ENCODE data around the gene CAMK2D.

CAMK2D gene

GRCh38 chr4:113509851-113510250 is 251.7 kb downstream of the CAMK2D start:
- DNase-seq = no peak

DNA sequence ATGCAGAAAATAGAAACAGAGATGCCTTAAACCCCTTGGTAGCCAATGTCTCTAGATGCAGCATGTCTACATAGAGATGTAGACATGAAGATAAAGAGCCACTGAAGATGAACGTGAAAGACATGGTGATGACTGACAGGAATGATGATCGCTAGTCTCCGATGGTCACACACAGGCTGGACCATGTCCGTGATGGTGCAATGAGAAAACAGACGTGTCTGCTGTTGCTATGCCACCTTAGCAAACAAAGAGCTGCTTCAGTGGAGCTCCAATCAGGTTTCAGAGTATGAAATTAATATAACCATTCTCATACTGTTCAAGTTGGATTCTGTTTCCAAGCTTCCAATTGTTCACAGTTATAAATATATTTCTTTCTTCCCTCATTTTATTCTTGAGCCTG is 256.5 kb downstream of the CAMK2D start:
- no peak for DNase-seq

- peak; percentile 56 to 60 for DNase-seq
Measured at GRCh38 chr4:113504422-113504821, 257.1 kb downstream of the CAMK2D start.

DNA sequence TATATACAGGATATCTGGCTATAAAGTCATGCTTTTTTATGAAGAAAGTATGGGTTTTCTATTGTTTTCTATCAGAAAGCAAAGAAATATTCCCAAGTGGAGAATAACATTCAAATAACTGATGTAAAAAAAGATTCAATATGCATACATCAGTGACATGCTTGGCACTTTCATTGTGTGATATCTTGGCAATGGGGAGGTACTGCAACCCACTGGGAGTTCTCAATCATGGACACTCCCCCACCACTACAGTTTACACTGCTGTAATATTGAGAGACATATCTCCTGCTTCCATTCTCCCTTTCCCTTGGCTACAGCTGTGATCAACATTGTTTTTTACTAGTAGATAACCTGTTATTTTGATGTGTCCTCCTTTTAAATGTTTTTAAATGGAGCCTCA is 257.8 kb downstream of the CAMK2D start:
- no peak for DNase-seq

GRCh38 chr4:113502906-113503305 is 258.6 kb downstream of the CAMK2D start:
- no peak for DNase-seq

DNA sequence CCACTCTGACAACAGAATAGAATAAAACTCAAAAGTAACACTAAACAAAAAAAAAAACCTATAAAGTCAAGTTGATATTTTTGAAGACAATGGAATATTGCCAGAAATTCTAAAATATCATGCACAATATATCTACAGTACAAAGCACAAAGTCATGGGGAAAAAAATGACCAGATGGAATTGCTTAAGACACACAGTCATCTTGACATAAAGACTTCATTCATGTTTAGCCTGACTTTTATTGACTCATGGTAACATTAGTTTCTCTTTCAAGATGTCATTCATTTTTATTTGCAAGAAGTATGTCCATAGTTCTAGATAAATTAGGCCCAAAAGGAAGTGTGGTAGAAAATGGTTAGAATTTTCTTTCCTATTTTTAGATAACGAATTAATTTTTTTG is 259.1 kb downstream of the CAMK2D start:
- no peak for DNase-seq

GRCh38 chr4:113500424-113500823 is 261.1 kb downstream of the CAMK2D start:
- DNase-seq = no peak

DNA sequence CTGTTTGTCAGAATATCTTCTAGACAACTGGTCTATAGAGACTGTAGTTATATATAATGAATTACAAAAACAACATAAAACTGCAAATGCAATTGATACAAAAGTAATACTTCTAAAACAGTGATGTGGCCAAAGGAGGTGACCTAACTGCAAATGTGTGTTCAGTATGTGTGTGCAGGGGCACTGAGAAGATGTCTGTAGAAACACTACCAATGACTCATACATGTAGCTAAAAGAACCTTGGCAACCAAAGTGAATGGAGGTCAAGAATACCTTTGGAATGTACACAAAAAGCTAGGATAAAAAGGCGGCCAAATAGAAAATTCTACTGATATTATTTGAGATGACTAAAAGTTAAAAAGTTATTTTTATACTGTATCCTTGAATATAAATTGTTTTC is 261.8 kb downstream of the CAMK2D start:
- no peak for DNase-seq

- no peak for DNase-seq
Measured at GRCh38 chr4:113499166-113499565, 262.4 kb downstream of the CAMK2D start.

DNA sequence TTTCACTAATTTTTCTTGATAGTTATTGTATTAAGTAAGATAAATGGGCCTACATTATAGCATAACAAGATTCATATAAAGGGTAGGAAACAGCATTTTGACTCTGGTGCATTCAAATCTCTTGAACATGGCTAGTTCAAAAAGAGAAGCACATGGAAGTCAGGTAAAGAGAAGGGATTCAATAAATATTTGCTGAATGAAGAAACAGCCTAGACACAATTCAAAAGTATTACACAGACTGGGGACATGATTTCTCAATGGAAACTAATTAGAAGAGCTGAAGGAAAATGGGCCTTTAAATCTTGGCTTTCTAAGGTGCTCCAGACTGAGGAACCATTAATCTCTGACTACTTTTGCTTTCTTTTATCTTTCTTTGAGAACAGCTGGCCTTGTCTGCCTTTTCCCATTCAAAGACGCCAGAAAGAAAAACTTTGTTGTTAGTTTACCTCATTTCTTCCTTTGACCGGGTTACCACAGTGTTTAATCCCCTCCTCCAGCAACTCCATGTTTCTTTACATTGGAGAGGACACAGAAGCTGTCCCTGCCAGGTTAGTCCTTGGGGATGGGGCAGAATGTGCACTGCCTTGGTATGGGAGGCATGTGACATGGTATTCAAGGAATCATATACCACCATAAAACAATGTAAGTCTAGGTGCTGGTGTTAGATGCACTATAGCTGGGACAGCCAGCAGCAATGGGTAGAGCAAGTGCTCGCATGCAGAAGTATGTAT is 264.2 kb downstream of the CAMK2D start:
- DNase-seq = no peak

GRCh38 chr4:113496698-113497097 is 264.8 kb downstream of the CAMK2D start:
- no peak for DNase-seq

DNA sequence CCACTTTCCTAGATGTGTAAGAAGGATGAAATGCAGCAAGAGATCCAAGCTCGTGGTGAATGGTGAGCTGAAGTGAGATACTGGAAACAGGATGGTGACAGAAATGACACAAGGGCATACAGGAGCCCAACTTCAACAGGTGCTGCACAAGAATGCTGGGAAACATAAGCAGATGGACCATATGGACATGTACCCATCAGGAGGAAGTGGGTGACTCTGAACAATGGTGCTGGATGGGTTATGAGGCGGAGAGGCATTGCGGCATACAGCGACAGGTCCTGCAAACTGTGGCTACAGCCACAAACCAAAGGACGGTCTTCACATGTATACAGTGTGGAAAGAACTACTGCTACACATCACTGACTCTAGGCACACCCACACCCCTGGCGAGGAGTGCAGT is 265.7 kb downstream of the CAMK2D start:
- no peak for DNase-seq

DNA sequence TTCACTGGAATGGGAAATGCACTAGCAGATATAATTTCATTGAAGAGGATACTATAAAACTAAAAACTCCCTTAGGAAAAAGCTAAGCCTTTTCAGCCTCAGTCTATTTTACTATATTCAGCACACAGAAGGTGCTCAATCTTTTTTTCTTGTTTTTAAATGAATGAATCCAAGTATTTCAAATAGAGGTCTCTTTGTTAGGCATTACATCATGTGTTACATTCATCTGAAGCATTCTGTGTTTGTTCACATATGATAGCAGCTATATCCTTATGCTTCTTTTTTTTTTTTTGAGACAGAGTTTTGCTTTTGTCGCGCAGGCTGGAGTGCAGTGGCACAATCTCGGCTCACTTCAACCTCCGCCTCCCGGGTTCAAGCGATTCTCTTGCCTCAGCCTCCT is 278.4 kb downstream of the CAMK2D start:
- no peak for DNase-seq

DNA sequence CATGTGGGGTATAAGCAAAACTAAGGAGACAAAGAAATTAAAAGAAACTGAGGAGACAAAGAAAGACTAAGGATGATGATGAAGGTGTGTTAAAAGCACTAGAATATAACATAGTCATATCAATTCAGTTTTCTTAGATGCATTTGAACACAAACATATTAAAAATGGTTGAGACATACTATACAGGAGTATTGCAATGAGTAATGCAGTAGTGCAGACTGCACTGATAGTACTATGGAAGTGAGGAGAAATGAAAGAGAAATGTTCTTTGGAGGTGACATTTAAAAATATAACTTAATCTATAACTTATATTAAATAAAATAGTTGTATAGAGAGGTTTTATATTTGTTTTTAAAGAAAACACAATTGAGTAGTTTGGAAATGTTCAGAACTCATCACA is 279.2 kb downstream of the CAMK2D start:
- no peak for DNase-seq

DNA sequence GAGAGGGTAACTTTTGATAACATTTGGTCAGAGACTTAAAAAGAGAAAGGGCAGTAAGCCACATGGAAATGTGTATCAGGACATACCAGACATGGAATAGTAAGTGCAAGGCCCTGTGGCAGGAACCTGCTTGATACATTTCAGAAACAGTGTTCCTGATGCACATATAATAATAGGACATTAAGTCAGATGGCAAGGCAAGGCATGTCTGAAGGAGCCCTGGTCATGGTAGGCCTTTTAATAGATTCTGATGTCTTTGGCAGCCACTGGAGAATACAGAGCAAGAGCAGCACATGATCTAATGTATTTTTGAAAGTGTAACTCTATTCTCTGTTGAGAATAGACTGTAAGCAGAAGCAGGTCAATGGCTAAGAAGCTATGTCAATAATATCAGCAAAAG is 279.7 kb downstream of the CAMK2D start:
- no peak for DNase-seq

DNA sequence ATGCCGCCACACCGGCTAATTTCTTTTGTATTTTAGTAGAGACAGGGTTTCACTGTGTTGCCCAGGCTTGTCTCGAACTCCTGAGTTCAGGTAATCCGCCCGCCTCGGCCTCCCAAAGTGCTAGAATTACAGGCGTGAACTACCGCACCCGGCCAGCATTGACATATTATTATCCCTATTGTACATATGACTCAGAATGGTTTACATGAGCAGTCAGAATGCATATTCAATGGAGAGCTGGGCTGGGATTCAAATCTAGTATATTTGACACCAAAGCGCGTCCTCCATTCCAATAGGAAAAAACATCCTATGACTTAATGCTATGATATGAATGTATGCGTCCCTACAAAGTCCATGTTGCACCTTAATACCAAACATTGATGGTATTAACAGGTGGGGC is 281.4 kb downstream of the CAMK2D start:
- DNase-seq = no peak

DNA sequence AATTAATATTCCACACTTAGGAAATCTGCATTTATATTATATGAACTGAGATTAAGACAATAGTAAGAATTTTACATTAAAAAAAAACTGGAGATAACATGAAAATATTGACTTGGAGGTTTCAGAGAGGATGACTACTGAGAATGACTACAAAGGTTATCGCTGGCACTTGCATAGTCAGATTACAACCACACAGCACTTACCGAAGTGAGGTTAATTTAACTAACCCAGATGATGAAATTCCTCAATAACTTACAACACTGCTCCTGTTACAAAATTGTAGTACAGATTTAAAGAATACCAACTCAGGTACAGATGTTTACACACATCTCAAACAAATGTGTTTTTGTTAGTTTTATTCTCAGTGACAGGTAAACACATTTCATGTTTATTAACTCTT is 283.5 kb downstream of the CAMK2D start:
- DNase-seq = no peak

GRCh38 chr4:113476800-113477199 is 284.7 kb downstream of the CAMK2D start:
- DNase-seq = no peak

DNA sequence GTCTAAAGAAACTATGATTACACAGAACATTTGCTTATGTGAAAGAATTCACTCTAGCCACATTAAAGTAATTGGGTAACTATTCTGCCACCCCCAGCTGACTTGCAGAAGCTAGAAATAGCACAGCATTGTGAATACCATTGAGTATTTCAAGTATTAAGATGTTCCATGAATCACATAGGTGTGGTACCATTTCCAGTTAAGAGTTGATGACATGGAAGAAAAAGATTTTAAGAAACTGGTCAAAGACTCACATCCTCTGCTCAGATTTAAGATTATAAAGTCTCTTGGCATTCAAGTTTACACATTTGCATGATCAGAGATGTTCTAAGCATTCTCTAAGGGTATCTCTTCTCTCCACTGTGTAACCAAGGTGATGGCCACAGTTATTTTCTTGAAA is 287.5 kb downstream of the CAMK2D start:
- no peak for DNase-seq

- no peak for DNase-seq
Measured at GRCh38 chr4:113472864-113473263, 288.7 kb downstream of the CAMK2D start.

DNA sequence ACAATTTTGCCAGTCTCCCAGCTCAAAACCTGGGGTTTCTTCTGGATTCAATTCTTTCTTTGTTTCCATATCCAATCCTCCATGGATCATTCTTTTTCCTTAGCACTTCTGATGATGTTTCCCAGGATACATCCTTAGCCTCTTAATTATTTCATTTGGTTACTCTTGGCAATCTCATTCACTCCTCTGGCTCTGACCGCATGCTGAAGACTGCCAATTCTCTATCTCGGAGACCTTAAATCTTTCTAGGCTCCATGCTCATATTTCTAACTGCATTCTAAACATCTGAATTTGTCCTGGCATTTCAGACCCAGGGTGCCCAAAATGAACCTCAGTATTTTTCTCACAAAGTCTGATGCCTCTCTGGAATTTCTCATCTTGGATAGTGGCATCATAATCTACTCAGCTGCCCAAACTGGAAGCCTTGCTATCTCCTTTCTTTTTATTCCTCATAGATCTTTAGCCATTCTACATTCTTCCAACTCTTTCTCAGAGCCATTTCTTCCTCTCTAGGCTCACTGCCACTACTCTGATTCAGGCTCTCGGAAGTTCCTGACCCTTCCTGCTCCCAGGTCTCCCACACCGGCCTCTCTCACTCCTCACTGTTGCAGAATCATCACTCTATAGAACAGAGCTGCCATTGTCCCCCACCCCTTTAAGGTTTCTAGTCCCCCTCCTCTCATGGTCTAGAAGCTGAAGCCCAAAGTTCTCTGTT is 290.2 kb downstream of the CAMK2D start:
- DNase-seq = no peak

GRCh38 chr4:113469926-113470325 is 291.6 kb downstream of the CAMK2D start:
- no peak for DNase-seq

GRCh38 chr4:113469023-113469390 is 292.5 kb downstream of the CAMK2D start:
- no peak for DNase-seq

DNA sequence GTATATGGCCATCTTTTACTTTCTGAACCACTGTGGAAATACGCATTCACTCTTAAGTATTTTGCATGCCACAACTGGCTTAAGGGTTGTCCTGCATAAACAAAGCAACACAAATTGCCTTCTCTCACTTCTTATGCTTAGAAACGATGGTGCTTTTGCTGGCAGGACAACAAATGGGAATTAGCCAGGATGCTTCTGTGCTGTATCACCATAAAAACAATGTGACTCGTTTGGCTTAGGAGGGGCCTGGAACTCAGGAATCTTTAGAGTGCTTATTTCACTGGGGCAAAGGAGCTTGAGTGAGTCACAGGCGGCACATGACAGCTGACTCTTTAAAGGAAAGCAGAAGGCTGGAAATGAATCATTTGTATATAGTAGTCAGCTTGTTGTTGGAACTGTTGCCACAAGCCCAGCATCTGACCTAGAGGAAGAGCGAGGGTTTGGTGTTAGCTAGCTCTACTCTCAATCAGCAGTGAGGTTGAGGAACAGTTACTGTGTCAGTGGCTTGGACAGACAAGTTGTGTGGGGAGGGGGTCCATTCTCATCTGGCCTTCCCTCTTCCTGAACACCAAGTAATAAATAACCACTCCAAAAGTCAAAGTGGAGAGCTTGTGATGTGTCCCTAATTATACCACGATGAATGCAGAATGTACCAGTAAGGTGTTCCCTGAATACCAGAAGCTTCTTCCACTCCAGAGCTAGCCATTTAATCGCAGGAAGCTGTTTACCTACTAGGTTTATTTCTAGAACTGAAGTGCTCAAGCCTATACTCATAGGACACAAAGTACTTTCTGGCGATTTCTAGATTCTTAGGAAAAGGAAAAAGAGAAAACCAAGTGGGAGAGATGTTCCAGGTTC is 293.1 kb downstream of the CAMK2D start:
- no peak for DNase-seq

All from NCI-H526 (cell line).